GM19438 (cell line): ENCODE data around the gene MSMB.
"Not testable (repeated sequence)": the region's sequence is repeated elsewhere in the genome, so short reads cannot be mapped to it uniquely, and the experiment has no call there.

ENCODE experiments used
- ATAC-seq: cut with Tn5 transposase; IDR thresholded peaks from one replicate; pipeline ENCODE4 v1.9.1; 2021; ENCODE audit warnings: low read depth; ENCODE audit not compliant: unreplicated experiment

MSMB gene

DNA sequence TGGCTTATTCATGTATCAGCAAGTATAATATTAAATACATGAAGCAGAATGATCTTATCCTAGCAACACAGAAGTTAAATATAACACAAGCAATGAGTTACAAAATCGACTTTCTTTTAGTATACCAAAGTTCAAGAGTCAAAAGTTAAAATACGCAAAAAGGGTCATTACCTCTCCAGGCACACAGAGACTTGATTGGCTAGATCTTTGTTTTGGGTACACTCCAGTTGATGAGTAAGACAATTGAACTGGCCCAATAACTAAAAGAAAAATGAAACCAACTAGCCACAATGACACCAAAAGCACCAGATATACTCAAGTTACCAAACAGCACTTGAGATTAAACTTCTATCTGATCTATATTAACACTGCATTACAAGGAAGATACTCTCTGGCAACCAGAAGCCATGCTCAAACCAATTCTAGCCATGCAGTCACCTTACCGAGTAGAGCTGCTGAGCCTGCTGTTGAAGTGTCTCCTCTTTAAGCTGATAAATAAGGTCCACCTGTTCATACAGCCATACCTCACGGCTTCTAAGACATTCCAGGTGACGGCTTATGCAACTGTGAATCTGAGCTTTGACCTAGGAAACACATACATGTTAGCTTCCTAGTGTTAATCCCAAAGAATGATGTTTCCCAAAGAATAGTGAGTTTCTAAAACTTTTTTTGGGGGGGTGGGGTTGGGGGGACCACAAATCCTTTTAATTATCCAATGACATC is 31.2 kb downstream of the MSMB start:
- no peak for ATAC-seq

DNA sequence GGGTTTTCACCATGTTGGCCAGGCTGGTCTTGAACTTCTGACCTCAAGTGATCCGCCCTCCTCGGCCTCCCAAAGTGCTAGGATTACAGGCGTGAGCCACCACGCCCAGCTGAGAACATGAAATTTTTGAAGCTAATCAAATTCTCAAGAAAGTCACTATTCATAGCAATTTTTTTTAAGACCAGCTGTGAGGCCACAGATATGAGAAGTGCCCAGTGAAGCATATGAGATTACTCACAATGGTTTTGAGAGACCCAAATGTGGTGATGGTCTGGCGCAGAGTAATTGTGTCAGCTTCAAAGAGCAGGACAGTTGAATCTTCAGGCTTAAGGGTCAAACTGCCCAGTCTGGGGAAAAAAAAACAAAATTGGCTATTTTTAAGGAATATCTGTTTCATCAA is 31.9 kb downstream of the MSMB start:
- no peak for ATAC-seq

DNA sequence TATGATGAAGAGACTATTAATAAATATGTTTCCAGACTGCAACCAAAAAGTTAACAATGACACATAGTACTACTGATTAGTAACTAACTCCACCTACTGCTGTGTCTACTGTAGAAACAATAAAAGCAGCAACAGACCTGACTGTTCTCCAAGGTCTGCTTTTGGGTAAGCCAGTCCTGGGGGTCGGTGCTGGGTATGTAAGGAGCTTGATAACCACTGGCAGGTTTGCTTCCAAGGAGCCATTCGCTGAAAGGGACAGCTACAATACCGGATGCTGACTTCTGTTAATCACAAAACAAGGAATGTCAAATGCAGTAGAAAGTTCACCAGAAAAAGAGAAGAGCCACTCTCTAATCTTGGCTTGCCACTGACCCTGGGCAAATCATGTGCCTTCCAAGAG is 33.3 kb downstream of the MSMB start:
- ATAC-seq, result no peak

- no peak for ATAC-seq
These were observed 39.9 kb downstream of the MSMB start for GRCh38 chr10:46006219-46006618.

GRCh38 chr10:46005383-46005782 is 40.7 kb downstream of the MSMB start:
- ATAC-seq, result no peak

DNA sequence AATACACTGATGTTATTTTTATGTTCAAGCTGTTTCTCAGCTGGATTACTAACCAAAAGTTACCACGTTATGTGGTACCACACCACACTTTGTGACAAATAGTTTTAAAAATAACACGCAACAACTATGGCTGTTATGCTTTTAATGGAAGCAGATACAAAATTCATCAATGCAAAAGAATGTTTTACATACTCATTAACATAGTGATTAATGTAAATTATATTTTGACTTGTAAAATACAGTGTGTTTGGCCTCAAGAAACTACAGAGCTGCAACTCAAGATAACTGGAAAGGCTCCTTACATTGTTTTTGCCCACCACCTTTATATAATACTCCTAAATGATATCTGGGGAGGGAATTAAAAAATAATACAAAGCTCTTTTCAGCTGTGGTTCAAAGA is 41.1 kb downstream of the MSMB start:
- no peak for ATAC-seq

DNA sequence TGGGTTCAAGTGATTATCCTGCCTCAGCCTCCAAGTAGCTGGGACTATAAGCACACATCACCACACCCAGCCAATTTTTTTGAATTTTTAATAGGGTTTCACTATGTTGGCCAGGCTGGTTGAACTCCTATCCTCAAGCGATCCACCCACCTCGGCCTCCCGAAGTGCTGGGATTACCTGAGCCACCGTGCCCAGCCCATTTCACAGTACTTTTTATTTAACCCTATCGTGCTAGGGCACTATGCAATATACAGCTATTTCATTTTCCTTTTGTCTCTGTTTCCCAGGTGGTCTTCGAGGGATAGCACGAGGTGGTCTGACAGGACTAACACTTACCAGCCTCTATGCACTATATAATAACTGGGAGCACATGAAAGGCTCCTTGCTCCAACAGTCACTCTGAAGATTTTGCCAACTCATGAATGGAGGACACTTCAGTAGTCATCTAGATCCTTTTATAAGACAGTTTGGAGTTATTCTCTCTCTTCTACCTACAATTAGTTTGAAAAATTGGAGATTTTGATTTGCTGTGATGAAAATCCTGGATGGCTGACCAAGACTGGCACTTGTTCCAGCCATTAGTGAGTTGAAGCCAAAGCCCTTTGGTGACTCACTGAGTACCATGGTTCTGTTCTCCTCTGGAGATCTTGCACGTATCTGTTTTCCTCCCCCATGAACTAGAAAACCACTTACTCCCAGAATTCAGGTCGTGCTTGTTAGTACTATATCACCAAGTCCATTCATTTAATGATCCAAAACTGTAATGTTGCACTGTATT is 43.0 kb downstream of the MSMB start:
- ATAC-seq, result no peak

DNA sequence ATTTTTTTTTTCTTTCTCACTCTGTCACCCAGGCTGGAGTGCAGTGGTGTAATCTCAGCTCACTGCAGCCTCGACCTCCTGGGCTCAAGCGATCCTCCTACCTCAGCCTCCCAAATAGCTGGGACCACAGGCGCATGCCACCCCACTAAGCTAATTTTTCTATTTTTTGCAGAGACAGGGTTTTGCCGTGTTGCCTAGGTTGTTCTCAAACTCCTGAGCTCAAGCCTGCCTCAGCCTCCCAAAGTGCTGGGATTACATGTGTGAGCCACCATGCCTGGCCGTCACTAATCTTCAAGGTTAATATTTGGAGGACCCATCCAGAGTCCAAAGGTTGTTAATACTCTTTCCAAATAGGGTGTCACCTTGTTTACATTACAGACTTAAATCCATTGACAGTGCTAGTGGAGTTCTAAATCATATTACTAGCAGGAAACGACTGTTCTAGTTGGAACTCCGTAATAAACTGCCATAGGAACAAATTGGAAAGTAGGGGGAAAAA is 43.8 kb downstream of the MSMB start:
- not testable (repeated sequence) for ATAC-seq

- ATAC-seq, result no peak
These were observed 44.8 kb downstream of the MSMB start for GRCh38 chr10:46001187-46001756.

DNA sequence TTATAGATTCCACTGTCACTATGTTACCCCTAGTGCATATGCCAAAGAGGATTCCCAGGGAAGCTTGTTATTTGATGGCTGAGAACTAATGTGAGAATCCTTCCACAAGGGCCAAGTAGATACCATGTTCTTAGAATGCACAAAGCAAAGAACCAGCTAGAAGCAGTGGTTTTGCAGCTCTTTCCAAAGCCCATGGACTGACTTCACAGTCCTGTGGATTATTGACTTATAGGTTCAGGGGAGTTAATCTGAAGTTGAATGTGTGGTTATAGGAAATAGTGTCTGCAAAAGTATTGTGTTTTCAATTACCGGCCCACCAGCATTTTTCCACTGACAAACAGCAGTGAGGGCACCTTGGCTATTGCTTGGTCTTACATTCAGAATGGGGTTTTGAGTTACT is 45.5 kb downstream of the MSMB start:
- ATAC-seq, result no peak

- ATAC-seq, result not testable (repeated sequence)
These were observed 46.1 kb downstream of the MSMB start for GRCh38 chr10:45999955-46000354.

GRCh38 chr10:45997994-45998763 is 47.9 kb downstream of the MSMB start:
- no peak for ATAC-seq

DNA sequence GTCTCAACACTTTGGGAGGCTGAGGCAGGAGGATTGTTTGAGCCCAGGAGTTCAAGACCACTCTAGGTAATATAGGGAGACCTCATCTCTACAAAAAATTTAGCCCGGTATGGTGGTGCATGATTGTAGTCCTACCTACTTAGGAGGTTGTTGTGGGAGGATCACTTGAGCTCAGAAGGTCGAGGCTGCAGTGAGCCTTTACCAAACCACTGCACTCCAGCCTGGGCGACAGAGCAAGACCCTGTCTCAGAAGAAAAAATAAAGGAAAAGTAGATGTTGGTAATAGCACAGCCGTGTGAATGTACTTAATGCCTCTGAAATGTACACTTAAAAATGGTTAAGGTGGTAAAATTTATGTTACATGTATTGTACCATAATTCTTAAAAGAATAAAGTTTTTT is 48.5 kb downstream of the MSMB start:
- no peak for ATAC-seq

- ATAC-seq, result not testable (repeated sequence)
These were observed 60.5 kb downstream of the MSMB start for GRCh38 chr10:45985590-45985989.

DNA sequence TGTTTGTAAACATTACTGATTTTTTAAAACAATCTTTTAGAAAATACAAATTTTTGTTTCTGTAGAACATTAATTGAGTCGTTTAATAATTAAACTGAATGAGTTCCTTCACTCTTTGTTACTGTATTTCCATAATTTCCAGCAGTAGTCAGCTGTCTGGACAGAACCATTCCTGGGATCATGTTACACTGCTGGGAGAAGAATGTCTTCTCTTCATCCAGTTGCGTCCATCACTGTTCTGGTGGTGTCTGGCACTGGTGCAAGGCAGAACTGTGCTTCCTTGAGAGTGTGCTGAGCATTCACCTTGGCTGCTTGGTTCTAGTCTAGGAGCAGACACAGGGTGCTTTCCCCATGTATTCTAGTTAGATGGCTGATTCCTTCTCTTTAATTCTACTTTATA is 61.6 kb downstream of the MSMB start:
- not testable (repeated sequence) for ATAC-seq

GRCh38 chr10:45983538-45984186 is 62.4 kb downstream of the MSMB start:
- not testable (repeated sequence) for ATAC-seq
